H54 (cell line): ENCODE measurements around the gene RELN.

Experiments
- DNase-seq: peaks from one replicate; pipeline ENCODE4 v3.0.0; 2011; ENCODE audit warnings: low spot score, mixed read lengths; ENCODE audit not compliant: insufficient read length
- FAIRE-seq: peaks from 3 replicates; lab custom pipeline; 2011; peaks lifted over from hg19 to GRCh38; lab: Jason Lieb, UNC
- POLR2A ChIP-seq: IDR thresholded peaks from 2 replicates; pipeline ENCODE4 v1.6.1; 2011; ENCODE audit warnings: low read depth, mild to moderate bottlenecking, low read length

RELN gene

DNA sequence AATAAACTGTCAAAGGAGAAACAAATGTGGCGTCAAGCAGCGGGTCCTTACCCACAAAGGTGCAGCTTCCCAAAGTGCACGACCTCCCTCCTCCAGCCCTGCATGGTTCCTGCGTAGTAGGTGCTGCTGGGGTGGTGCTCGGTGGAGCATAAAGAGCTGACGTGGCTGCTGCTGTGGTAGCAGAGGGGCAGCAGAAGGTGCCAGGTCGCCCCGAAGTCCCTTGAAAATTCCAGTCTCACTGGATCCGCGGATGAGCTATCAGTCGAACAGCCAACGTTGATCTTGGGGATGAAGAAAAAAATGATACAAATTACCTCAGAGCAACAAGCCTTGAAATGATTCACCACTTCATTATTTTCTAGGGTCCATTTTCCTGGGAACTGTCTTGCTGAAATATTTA is 438.4 kb downstream of the RELN start:
- DNase-seq (no peak), FAIRE-seq (no peak)
- TF ChIP-seq POLR2A: no peak

DNA sequence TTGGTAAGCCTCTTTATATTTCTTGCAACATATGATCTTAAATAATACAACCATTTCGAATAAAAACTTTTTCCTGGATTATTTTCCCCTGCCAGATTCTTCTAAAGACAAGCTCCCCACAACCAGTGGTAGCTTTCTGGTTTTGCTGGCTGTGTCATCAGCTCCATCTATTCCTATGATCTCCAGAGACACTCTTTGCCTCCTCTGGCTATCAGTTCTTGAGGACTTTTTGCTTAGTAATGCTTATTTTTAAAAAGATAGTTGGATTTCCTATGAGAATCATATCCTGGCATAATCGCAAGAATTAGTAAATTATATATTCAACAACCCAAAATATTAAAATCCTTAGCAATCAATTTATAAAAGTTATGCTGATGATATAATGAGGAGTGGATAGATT is 439.7 kb downstream of the RELN start:
- no peak for DNase-seq
- TF ChIP-seq POLR2A: no peak
- no peak for FAIRE-seq

DNA sequence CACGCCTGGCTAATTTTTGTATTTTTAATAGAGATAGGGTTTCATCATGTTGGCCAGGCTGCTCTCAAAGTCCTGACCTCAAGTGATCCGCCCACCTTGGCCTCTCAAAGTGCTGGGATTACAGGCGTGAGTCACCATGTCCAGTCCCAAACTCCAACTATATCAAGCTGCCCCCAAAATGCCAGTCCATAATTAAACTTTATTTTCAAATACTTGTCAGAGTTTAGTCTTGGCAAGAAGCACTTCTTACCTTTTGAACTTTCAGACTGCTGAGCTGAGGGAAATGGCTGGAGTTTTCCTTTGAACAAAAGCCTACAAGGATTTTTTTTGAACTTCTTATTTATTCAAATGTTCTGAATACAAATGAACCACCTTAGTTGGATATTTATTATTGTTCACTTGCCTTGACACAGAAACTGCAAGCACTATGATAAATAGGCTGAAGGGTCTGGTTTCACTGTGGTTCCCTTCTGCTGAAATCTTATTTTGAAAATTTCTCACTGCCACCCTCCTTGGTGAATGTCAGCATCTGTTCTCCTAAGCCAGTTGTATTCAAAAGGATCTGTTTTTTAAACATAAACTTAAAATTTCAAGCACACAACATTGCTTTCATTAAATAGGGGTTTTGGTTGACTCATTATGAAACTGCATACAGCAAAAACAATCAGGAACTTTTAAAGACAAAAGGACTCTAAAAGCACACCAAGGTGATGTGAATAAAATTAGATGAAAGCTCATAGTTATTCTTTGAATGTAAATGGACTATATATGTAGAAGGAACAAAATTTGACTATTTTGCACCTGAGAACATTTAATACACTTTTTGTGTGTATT is 441.8 kb downstream of the RELN start:
- DNase-seq (no peak), FAIRE-seq (no peak)
- no peak for TF ChIP-seq POLR2A

DNA sequence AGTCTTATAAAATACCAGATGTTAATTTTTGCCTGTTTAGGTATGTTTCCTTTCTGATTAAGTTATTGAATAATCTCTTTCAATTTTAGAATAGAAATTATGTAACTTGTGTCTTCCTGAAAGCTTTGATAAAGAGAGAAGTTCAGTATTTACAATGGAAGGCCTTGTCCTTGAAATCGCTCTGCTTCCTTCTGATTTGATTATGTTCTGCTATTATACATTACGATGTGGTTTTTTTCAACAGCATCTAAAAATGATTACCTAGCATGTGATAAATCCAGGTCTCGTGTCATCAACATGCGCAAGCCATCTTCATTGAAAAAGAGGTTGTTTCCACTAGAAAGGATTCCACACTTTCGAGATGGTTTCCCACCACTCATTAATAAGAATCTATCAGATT is 447.0 kb downstream of the RELN start:
- TF ChIP-seq POLR2A: no peak
- FAIRE-seq: no peak
- no peak for DNase-seq

DNA sequence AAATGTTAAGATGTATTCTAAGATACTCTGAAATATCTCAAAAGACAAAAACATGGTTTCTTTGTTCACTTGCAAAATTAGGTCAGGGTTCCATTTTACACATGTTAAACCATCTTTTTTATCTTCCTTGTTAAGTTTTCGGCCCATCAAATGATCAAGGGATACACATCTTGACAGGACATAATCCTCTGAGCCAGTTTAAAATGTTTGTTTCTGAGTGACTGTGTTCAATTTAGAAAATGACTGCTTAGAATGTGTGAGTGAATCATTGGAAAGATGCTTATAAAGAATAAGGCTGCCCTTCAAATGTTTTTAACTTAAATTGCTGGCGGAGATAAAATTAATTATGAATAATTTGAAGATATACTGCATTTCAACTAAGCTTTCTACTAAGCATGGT is 447.5 kb downstream of the RELN start:
- FAIRE-seq (no peak), DNase-seq (no peak)
- TF ChIP-seq POLR2A: no peak

DNA sequence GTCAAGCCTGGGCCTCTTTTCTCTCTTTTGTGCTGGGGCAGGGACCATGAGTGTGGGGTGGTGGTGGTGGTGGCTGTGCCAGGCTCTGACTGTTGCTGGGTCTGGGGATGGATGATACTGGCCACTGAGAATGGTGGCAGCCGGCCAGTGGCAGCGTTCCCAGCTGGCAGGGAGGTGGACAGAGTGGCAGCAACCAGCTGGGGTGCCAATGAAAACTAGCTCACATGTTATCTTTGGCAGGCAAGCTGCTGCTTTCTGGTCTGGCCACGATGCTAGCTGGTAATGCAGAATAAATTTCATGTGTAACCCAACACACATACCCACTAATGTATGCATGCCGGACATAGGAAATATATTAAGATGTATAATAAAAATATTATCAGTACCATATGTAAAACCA is 448.4 kb downstream of the RELN start:
- FAIRE-seq (no peak), DNase-seq (no peak)
- TF ChIP-seq POLR2A: no peak

DNA sequence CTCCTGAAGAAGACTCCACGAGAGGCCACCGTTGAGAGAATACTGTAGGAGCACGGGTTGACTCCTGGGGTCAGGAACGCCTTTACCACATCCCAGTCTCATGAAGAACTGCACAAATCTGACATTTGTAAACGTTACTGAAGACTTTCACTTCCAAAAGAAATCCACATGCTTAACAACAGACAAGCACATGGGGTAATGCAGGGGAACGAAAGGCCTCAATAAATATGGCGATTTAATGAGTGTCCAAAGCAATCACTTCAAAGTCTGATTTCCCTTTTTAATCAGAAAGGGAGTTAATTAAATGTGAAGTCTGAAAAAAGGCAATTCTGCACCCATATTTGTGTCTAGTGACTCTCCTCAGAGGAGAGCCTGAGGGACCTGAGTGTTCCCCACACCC is 449.1 kb downstream of the RELN start:
- TF ChIP-seq POLR2A: no peak
- FAIRE-seq (no peak), DNase-seq (no peak)

DNA sequence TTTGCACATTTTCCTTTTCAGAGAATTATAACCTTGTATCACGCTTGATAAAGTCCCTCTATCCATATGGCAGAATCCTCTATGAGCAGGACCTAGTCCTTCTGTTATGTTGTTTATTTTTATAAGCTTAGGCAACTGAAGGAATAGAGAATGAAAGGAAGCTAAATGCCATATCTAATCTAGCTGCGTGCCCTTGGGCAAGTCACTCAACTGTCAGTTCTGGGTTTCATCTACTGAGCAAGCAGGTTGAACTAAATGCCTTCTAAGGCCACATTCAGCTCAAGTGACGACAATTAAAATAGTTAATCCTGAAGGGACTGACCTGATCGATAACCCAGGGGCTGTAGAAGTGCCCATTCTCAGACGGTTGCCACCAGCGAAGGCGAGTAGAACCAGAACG is 449.6 kb downstream of the RELN start:
- no peak for DNase-seq
- no peak for TF ChIP-seq POLR2A
- FAIRE-seq: no peak

DNA sequence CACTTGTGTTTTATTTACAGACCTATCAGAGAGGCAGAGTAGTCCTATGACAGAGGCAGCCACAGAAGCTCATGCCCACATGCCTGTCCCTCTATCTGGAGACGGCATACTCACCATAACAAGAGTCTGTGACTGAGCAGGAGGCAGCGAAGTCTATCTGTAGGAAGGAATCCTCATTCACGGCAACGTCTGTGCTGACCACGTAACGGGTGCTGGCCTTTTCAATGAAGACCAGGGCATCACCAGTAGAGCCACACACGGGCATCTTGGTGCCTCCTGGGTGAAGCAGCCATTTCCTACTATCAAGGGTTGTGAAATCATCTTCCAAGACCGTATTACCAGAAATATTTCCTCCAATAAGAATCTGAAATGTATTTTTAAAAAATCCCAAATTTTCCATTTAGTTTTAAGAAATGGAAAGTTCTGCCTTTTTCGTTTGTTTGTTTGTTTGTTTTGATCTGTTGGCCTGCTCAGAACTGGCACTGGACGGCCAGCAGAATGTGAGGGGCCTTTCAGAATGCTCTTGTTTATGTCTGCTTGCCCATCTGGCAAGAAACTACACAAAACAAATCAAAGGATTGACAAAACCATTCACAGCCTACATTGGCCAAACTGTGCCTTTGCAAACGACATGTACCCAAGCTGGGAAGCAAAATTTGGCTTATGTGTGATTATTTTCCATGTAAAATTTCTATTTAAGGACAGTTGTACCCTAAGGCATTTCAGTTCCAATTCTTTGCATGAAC is 450.3 kb downstream of the RELN start:
- DNase-seq (no peak), FAIRE-seq (no peak)
- TF ChIP-seq POLR2A: no peak

DNA sequence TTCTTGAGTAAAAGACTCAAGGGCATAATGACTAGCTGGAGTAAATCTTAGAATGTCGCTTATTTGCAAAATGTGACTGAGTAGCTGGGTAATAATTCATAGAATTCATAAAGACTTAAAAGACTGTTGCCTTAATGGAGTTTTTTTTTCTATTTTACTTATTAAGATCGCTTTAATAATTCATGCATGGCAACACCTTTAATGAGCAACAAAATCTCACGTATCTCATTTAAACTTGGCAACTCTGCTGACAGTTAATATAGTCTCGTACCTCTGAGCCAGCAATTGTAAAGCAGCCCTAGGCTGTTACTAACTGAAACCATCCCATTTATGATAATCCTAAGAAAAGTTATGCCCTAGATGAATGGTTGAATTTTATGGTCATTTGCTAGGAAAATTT is 455.7 kb downstream of the RELN start:
- DNase-seq: no peak
- no peak for FAIRE-seq
- TF ChIP-seq POLR2A: no peak

DNA sequence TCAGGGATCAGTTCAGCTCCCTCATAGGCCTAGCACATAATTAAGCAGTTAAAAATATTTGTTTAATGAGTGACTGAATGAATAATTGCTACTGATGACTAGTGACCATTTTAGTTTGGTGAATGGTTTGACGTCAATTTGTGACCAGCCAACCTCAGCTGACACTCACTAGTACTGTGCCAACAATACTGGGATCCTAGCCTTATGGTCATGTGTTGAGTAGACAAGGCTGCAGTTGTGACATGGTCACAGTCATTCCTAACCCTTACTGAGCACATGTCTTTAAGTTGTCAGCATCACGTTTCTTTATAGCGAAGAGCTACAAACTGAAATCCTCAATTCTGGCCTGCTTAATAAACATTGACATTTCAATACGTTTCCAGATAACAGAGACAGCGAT is 456.5 kb downstream of the RELN start:
- TF ChIP-seq POLR2A: no peak
- FAIRE-seq (no peak), DNase-seq (no peak)

DNA sequence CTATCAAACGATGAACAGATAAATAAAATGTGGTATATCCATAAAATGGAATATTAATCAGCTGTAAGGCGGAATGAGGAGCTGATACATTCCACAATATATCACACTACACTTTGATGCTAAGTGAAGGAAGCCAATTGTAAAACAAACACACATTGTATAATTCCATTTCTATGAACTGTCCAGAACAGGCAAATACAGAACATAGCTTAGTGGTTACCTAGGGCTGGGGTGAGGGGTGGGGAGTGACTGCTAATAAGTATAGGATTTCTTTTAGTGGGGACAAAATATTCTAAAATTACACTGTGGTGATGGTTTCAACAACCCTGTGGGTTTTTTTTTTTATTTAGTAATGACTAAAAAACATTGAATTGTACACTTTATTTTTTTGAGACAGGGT is 461.3 kb downstream of the RELN start:
- no peak for FAIRE-seq
- DNase-seq: no peak
- TF ChIP-seq POLR2A: no peak

DNA sequence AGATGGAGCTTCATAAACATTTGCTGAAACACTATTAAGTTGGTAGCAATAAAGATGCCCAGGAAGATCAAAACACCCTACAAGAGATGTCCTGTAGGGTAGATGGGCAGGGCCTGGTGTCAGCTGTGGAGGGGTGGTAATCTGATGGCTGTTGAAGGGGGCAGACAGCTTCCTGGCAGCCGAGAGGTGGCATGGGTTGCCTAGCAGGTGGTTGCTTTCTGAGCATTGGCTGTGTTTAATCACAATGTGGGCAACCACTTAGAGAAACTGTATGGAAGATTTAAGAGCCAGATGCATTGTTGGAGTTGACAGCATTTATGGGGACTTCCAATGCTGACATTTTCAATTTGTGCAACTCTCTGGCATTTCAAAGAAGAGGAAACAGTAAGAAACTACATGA is 463.5 kb downstream of the RELN start:
- FAIRE-seq (no peak), DNase-seq (no peak)
- TF ChIP-seq POLR2A: no peak

DNA sequence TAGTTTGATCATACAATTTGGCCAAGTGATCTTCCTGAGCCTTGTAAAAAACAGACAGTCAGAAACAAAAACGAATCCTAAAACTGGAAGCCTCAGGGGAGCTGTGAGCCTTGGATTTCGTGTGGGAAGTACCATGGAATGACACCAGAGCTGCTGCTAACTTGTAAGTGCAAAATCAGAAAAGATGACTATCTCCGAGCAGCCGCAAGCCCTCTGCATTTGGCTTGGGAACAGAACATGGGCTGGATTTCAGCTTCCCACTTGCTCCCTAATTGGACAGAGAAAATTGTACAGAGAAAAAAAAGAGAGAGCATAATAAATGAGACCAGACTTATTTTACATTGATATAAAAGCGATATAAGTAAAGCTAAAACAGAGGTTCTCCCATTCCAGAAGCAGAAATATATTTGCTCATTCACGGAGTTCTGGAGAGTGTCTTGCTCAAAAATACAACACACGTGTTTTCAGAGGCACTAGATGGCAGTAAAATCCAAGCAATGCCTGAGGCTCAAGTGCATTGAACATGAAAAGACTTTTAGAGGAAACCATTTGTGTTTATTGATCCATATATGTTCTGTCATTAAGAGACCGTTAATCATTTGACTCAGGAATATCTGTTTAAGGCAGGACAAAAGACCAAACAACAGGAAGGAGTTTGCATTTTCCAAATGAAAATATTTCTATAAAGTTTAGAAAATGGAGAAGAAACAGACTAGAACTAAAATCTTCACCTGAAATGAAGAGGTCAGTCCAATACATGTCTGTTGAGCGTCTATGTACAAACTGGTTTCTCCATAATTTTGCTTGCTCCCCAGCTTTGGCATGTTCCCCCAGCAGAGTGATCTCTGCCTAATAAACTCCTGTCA is 465.2 kb downstream of the RELN start:
- no peak for DNase-seq
- FAIRE-seq: no peak
- no peak for TF ChIP-seq POLR2A
